ENCODE measurements around the gene ATM.
"Not testable (repeated sequence)": the region's sequence is repeated elsewhere in the genome, so short reads cannot be mapped to it uniquely, and the experiment has no call there.

The ATM gene

GRCh38 chr11:108393046-108393445 is 170.2 kb downstream of the ATM start:
- DNase-seq: no peak

GRCh38 chr11:108394744-108395284 is 171.9 kb downstream of the ATM start:
- DNase-seq: no peak

- DNase-seq: not testable (repeated sequence)
Observed at GRCh38 chr11:108396672-108397071, 173.8 kb downstream of the ATM start.

GRCh38 chr11:108398439-108398838 is 175.6 kb downstream of the ATM start:
- no peak for DNase-seq

- DNase-seq: no peak
Observed at GRCh38 chr11:108402241-108402640, 179.4 kb downstream of the ATM start.

DNA sequence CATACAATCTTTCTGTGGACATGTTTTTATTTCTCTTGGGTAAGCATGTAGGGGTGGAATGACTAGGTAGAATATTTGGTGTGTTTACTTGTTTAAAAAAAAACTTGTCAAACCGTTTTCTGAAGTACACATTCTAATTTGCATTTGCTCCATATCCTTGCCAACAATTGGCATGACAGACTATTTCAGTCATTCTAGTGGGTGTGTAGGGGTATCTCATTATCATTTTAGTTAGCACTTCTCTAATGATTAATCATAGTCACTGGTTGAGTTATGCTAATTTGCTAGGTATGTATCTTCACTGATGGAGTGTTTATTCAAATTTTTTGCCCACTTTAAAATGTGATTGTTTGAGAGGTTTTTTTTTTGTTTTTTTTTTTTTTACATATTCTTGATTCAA is 180.2 kb downstream of the ATM start:
- DNase-seq: no peak

GRCh38 chr11:108405706-108406105 is 182.8 kb downstream of the ATM start:
- DNase-seq: no peak

DNA sequence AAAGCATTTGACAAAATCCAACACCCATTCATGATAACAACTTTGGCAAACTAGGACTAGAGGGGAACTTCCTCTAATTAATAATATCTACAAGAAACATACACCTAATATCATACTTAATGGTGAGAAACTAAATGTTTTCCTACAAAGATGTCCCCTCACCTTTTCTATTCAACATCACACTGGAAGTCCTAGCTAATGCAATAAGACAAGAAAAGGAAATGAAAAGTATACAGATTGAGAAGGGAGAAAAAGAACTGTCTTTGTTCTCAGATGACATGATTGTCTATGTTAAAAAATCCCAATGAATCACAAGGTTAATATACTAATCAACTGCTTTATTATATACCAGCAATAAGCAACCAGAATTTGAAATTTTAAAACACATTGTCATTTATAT is 192.1 kb downstream of the ATM start:
- DNase-seq: no peak

DNA sequence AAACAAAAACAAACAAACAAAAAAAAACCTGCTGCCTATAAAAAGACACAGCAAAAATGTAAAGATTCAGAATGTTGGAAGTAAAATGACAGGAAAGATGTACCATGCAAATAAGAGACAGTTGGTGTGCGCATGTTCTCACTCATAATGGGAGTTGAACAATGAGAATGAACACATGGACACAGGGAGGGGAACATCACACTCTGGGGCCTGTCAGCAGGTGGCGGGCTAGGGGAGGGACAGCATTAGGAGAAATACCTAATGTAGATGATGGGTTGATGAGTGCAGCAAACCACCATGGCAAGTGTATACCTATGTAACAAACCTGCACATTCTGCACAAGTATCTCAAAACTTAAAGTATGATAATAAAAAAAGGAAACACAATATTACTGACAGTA is 194.7 kb downstream of the ATM start:
- DNase-seq: peak; percentile 3 to 41
